B cell (primary cell): ENCODE results near the gene ERC2. TPM values are rescaled to one million over a fixed set of nuclear protein-coding genes. Genes with fewer than 3 reads are reported as not detected.

ENCODE experiments used
- ATAC-seq: fragments of 200-7000 bp; cut with Tn5 transposase; one replicate; pipeline ENCODE4 v1.10.0; 2021; ENCODE audit warnings: low read depth, mild to moderate bottlenecking, moderate number of reproducible peaks, moderate library complexity
- CTCF ChIA-PET: fragments of 350-600 bp; sonication (Branson Sonifier 250); formaldehyde crosslinking; loops from one replicate; lab custom pipeline; 2021; ENCODE audit warnings: antibody characterized with exemption, inconsistent platforms; lab: Charles Lee
- POLR2A ChIA-PET: fragments of 350-600 bp; sonication (Branson Sonifier 250); formaldehyde crosslinking; loops from one replicate; lab custom pipeline; 2021; ENCODE audit warnings: antibody characterized with exemption; lab: Charles Lee
- DNase-seq: peaks from one replicate; pipeline ENCODE4 v3.0.0; 2013
- H2AFZ ChIP-seq: 2 replicates; pipeline ENCODE4 v1.6.1; 2012; ENCODE audit warnings: mild to moderate bottlenecking, low read depth, low read length; ENCODE audit not compliant: insufficient read depth, poor library complexity, severe bottlenecking
- H3K27ac ChIP-seq, 2 donors: 1 replicate in 1 of 2; 2 replicates in 1 of 2; pipeline ENCODE4 v1.5.1; 2012 to 2013; ENCODE audit warnings: low read length in 2 of 2, mild to moderate bottlenecking in 2 of 2, moderate library complexity in 1 of 2
- H3K27me3 ChIP-seq, 4 experiments: fragments of 200-600 bp in 1 of 4; sonication (generic) in 1 of 4; replicated peaks in 1 of 4; 1 replicate in 2 of 4; 2 replicates in 2 of 4; pipeline versions ENCODE4 v1.6.1 to v1.7.0; 2013 to 2016; ENCODE audit warnings: low read length in 3 of 4, mild to moderate bottlenecking in 2 of 4, mixed read lengths in 1 of 4, moderate library complexity in 1 of 4; ENCODE audit not compliant: insufficient read depth in 4 of 4, control insufficient read depth in 3 of 4; ENCODE audit errors: control extremely low read depth in 1 of 4
- H3K36me3 ChIP-seq, 2 experiments: replicated peaks in 1 of 2; 1 replicate in 1 of 2; 2 replicates in 1 of 2; pipeline versions ENCODE4 v1.6.1 to v1.7.1; 2013; ENCODE audit warnings: low read length in 1 of 2; ENCODE audit not compliant: insufficient read depth in 2 of 2, control insufficient read depth in 1 of 2; ENCODE audit errors: control extremely low read depth in 1 of 2, extremely low read depth in 1 of 2
- H3K4me1 ChIP-seq, 2 donors: fragments of 200-600 bp in 1 of 2; sonication (generic) in 1 of 2; 1 replicate in 1 of 2; 2 replicates in 1 of 2; pipeline versions ENCODE4 v1.5.1 to v1.6.1; 2013 to 2017; ENCODE audit warnings: low read length in 2 of 2; ENCODE audit not compliant: control insufficient read depth in 2 of 2, insufficient read depth in 2 of 2
- H3K4me2 ChIP-seq: replicated peaks from 2 replicates; pipeline ENCODE3; 2012; ENCODE audit warnings: mild to moderate bottlenecking, low read depth, low read length; ENCODE audit not compliant: poor library complexity, severe bottlenecking
- H3K4me3 ChIP-seq, 5 experiments: fragments of 200-600 bp in 1 of 5; sonication (generic) in 1 of 5; 1 replicate in 3 of 5; 2 replicates in 2 of 5; pipeline versions ENCODE4 v1.5.1 to v1.7.0; 2011 to 2016; ENCODE audit warnings: low read length in 4 of 5, mild to moderate bottlenecking in 4 of 5, low read depth in 2 of 5, control low read depth in 1 of 5, moderate library complexity in 1 of 5; ENCODE audit not compliant: insufficient read depth in 1 of 5; ENCODE audit errors: control extremely low read depth in 1 of 5, extremely low read depth in 1 of 5
- H3K79me2 ChIP-seq: fragments of 200-600 bp; sonication (generic); one replicate; pipeline ENCODE4 v1.6.0; 2016; ENCODE audit warnings: low read length; ENCODE audit not compliant: control insufficient read depth, insufficient read depth
- H3K9ac ChIP-seq: fragments of 200-600 bp; sonication (generic); 2 replicates; pipeline ENCODE4 v1.6.1; 2017; ENCODE audit warnings: mild to moderate bottlenecking, low read length, moderate library complexity
- H3K9me3 ChIP-seq, 3 donors: one replicate each; pipeline versions ENCODE4 v1.6.1 to v1.7.1; 2013; ENCODE audit warnings: low read length in 2 of 3; ENCODE audit not compliant: control insufficient read depth in 2 of 3, insufficient read depth in 1 of 3; ENCODE audit errors: control extremely low read depth in 1 of 3
- H4K20me1 ChIP-seq: 2 replicates; pipeline ENCODE4 v1.6.0; 2012; ENCODE audit warnings: mild to moderate bottlenecking, low read length; ENCODE audit not compliant: insufficient read depth, control insufficient read depth, poor library complexity, severe bottlenecking
- H3K27ac Mint-ChIP-seq: one replicate; pipeline ENCODE4 v1.8.0; 2021; ENCODE audit warnings: mixed read lengths
- H3K27me3 Mint-ChIP-seq: one replicate; pipeline ENCODE4 v1.8.0; 2021; ENCODE audit warnings: mixed read lengths
- H3K4me1 Mint-ChIP-seq: one replicate; pipeline ENCODE4 v1.8.0; 2021; ENCODE audit warnings: mixed read lengths
- H3K4me3 Mint-ChIP-seq: one replicate; pipeline ENCODE4 v1.8.0; 2021; ENCODE audit warnings: mixed read lengths
- H3K9me3 Mint-ChIP-seq: one replicate; pipeline ENCODE4 v1.8.0; 2022; ENCODE audit warnings: mixed read lengths; ENCODE audit not compliant: insufficient read depth
- CTCF ChIP-seq: fragments of 200-600 bp; IDR thresholded peaks from one replicate; pipeline ENCODE4 v1.8.0; 2022; ENCODE audit warnings: antibody characterized with exemption, mild to moderate bottlenecking
- EZH2 ChIP-seq: IDR thresholded peaks from 2 replicates; pipeline ENCODE4 v1.6.1; 2012; ENCODE audit warnings: borderline replicate concordance, low read depth, mild to moderate bottlenecking, moderate library complexity, low read length; ENCODE audit not compliant: insufficient read depth, poor library complexity, severe bottlenecking
- WGBS: methylation state at CpG from one replicate; pipeline ENCODE4 v1.1.5; 2013; ENCODE audit warnings: missing lambda C conversion rate; ENCODE audit not compliant: insufficient coverage; 5-methylcytosine and 5-hydroxymethylcytosine counted together
- intact Hi-C: fragments of 100-400 bp; cut with micrococcal nuclease; formaldehyde crosslinking; loops from one replicate; pipeline ENCODE4 v1.10.0; 2022
- polyA plus RNA-seq: library from polyadenylated mRNA; depleted of rRNA; stranded (reverse); fragments of >200 nt; gene quantifications from 2 replicates; pipeline ENCODE4 v1.2.3, GENCODE V29; 2012
- total RNA-seq, 2 donors: library from RNA; stranded (reverse); fragments of 120-200 nt in 1 of 2; gene quantifications; 1 replicate in 1 of 2; 2 replicates in 1 of 2; pipeline versions ENCODE4 v1.2.3 to v1.2.4, GENCODE V29; 2013 to 2022

Gene ERC2
- total and polyA plus RNA-seq, 2 donors (not counting 1 experiment from before 2014, with no cell fraction given): not detected

- Histone ChIP-seq H3K4me3 (no peak overlapping the region), H3K27me3 (no peaks in the 10 kb centered on the region)
- CTCF ChIA-PET: no interaction called here
Observed at GRCh38 chr3:55947406-55947805, 520.9 kb downstream of the ERC2 start.

GRCh38 chr3:55946574-55947160 lies 521.6 kb downstream of the ERC2 start:
- H2AFZ ChIP-seq: no peak overlapping the region
- H3K4me3 ChIP-seq: no peak overlapping the region
- DNase-seq: no peak
- 100% methylated on average over 2 of the region's 4 CpGs for WGBS
- H3K4me2 ChIP-seq: no peak overlapping the region
- no peak overlapping the region for H3K27ac ChIP-seq
- no peaks in the 10 kb centered on the region for H3K79me2 ChIP-seq
- H3K9me3 ChIP-seq: no peaks in the 10 kb centered on the region
- no peak overlapping the region for H3K9ac ChIP-seq
- ChIA-PET CTCF (no interaction called here), POLR2A (no interaction called here)
- no peaks in the 10 kb centered on the region for H4K20me1 ChIP-seq
- TF ChIP-seq EZH2: no peak
- TF ChIP-seq CTCF: no peak
- H3K9me3 Mint-ChIP-seq: no peaks in the 10 kb centered on the region
- no peak overlapping the region for H3K4me3 Mint-ChIP-seq
- no peaks in the 10 kb centered on the region for H3K4me1 ChIP-seq
- no peaks in the 10 kb centered on the region for H3K27me3 Mint-ChIP-seq
- H3K36me3 ChIP-seq: no peaks in the 10 kb centered on the region
- no peak overlapping the region for H3K27ac Mint-ChIP-seq
- intact Hi-C loops: no loop called here
- no peaks in the 10 kb centered on the region for H3K4me1 Mint-ChIP-seq
- no peak for ATAC-seq
- no peaks in the 10 kb centered on the region for H3K27me3 ChIP-seq

More at GRCh38 chr3:55947406-55947805, 520.9 kb downstream of the ERC2 start:
- H3K27ac ChIP-seq: no peak overlapping the region
- no peak for DNase-seq
- intact Hi-C loops: no loop called here
- no peak overlapping the region for H3K9ac ChIP-seq
- H3K4me2 ChIP-seq: no peak overlapping the region
- H3K36me3 ChIP-seq: no peaks in the 10 kb centered on the region
- no peaks in the 10 kb centered on the region for H3K9me3 ChIP-seq
- POLR2A ChIA-PET: no interaction called here
- H3K27ac Mint-ChIP-seq: no peak overlapping the region
- no peaks in the 10 kb centered on the region for H3K4me1 Mint-ChIP-seq
- no peak overlapping the region for H3K4me3 Mint-ChIP-seq
- no peak for TF ChIP-seq CTCF
- H3K4me1 ChIP-seq: no peaks in the 10 kb centered on the region
- no peak for ATAC-seq
- no peaks in the 10 kb centered on the region for H3K27me3 Mint-ChIP-seq
- H3K9me3 Mint-ChIP-seq: no peaks in the 10 kb centered on the region
- 75% methylated on average over 3 of the region's 5 CpGs for WGBS
- no peaks in the 10 kb centered on the region for H3K79me2 ChIP-seq
- H4K20me1 ChIP-seq: no peaks in the 10 kb centered on the region
- H2AFZ ChIP-seq: no peak overlapping the region
